ENCODE measurements around the gene S100A14. TPM values are rescaled to one million over a fixed set of nuclear protein-coding genes. Genes with fewer than 3 reads are reported as not detected.
"Not testable (repeated sequence)": the region's sequence is repeated elsewhere in the genome, so short reads cannot be mapped to it uniquely, and the experiment has no call there.

The S100A14 gene
- total and polyA plus RNA-seq, 4 donors, result 1.7 to 4.4 (median 3.3) TPM

DNA sequence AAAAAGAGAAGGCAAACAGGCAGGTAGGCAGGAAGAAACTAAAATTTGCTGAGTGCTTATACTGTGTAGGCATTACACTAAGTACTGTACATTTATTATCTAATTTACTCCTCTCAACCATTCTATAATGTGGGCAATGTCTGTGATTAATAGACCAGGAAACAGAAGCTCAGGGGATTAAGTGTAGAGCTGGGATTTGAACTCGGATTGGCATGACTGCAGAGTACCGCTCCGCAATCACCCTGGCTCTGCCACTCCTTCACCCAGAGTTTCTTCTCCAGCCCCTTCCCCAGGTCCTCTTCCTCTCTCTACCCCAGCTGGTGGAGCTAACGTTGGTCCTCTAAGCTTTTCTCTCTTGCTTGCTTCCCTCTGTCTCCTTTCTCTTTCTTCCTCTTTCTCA is 39.0 kb downstream of the S100A14 start:
- WGBS, result 71% methylated on average over 4 of the region's 4 CpGs
- H3K27ac ChIP-seq (ENCODE audit: low read depth in 1 of 2, low read length in 2 of 2), result no peak overlapping the region
- H3K27me3 ChIP-seq (ENCODE audit: control insufficient read depth in 4 of 4, insufficient read depth in 4 of 4, low read length in 3 of 4), result no peaks in the 10 kb centered on the region
- no peaks in the 10 kb centered on the region for H3K9me3 ChIP-seq (ENCODE audit: control insufficient read depth in 4 of 4, low read length in 3 of 4)
- peaks cover 0 to 2% (median 0%) of the 10 kb centered on the region in 4 donors for H3K4me1 ChIP-seq (ENCODE audit: control insufficient read depth in 4 of 4, insufficient read depth in 4 of 4, low read length in 3 of 4)
- no peak for DNase-seq (ENCODE audit: low spot score)
- TF ChIP-seq GABPA (IDR thresholded peaks at IDR 0.05 in 1 of 2, conservative IDR thresholded peaks at IDR 0.05 in 1 of 2), result no peak
- no peak for TF ChIP-seq RXRA (IDR thresholded peaks at IDR 0.05)
- TF ChIP-seq JUND (IDR thresholded peaks at IDR 0.05), result no peak
- no peak for TF ChIP-seq RAD21 (IDR thresholded peaks at IDR 0.05)
- TF ChIP-seq HNF4A (conservative IDR thresholded peaks at IDR 0.05), result no peak
- TF ChIP-seq HNF4G (IDR thresholded peaks at IDR 0.05), result no peak
- TF ChIP-seq, protein P1, sequence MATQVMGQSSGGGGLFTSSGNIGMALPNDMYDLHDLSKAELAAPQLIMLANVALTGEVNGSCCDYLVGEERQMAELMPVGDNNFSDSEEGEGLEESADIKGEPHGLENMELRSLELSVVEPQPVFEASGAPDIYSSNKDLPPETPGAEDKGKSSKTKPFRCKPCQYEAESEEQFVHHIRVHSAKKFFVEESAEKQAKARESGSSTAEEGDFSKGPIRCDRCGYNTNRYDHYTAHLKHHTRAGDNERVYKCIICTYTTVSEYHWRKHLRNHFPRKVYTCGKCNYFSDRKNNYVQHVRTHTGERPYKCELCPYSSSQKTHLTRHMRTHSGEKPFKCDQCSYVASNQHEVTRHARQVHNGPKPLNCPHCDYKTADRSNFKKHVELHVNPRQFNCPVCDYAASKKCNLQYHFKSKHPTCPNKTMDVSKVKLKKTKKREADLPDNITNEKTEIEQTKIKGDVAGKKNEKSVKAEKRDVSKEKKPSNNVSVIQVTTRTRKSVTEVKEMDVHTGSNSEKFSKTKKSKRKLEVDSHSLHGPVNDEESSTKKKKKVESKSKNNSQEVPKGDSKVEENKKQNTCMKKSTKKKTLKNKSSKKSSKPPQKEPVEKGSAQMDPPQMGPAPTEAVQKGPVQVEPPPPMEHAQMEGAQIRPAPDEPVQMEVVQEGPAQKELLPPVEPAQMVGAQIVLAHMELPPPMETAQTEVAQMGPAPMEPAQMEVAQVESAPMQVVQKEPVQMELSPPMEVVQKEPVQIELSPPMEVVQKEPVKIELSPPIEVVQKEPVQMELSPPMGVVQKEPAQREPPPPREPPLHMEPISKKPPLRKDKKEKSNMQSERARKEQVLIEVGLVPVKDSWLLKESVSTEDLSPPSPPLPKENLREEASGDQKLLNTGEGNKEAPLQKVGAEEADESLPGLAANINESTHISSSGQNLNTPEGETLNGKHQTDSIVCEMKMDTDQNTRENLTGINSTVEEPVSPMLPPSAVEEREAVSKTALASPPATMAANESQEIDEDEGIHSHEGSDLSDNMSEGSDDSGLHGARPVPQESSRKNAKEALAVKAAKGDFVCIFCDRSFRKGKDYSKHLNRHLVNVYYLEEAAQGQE (IDR thresholded peaks at IDR 0.05), result no peak
- TF ChIP-seq, protein P2, sequence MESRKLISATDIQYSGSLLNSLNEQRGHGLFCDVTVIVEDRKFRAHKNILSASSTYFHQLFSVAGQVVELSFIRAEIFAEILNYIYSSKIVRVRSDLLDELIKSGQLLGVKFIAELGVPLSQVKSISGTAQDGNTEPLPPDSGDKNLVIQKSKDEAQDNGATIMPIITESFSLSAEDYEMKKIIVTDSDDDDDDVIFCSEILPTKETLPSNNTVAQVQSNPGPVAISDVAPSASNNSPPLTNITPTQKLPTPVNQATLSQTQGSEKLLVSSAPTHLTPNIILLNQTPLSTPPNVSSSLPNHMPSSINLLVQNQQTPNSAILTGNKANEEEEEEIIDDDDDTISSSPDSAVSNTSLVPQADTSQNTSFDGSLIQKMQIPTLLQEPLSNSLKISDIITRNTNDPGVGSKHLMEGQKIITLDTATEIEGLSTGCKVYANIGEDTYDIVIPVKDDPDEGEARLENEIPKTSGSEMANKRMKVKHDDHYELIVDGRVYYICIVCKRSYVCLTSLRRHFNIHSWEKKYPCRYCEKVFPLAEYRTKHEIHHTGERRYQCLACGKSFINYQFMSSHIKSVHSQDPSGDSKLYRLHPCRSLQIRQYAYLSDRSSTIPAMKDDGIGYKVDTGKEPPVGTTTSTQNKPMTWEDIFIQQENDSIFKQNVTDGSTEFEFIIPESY (IDR thresholded peaks at IDR 0.05), result no peak
- TF ChIP-seq, protein P3, sequence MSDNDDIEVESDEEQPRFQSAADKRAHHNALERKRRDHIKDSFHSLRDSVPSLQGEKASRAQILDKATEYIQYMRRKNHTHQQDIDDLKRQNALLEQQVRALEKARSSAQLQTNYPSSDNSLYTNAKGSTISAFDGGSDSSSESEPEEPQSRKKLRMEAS (IDR thresholded peaks at IDR 0.05), result no peak
- TF ChIP-seq, protein P4, sequence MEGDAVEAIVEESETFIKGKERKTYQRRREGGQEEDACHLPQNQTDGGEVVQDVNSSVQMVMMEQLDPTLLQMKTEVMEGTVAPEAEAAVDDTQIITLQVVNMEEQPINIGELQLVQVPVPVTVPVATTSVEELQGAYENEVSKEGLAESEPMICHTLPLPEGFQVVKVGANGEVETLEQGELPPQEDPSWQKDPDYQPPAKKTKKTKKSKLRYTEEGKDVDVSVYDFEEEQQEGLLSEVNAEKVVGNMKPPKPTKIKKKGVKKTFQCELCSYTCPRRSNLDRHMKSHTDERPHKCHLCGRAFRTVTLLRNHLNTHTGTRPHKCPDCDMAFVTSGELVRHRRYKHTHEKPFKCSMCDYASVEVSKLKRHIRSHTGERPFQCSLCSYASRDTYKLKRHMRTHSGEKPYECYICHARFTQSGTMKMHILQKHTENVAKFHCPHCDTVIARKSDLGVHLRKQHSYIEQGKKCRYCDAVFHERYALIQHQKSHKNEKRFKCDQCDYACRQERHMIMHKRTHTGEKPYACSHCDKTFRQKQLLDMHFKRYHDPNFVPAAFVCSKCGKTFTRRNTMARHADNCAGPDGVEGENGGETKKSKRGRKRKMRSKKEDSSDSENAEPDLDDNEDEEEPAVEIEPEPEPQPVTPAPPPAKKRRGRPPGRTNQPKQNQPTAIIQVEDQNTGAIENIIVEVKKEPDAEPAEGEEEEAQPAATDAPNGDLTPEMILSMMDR (IDR thresholded peaks at IDR 0.05; ENCODE audit: low read depth, low read length, missing input control), result no peak
- no peak overlapping the region for H3K4me3 ChIP-seq (ENCODE audit: low read depth in 1 of 3, low read length in 3 of 3)
- H3K9ac ChIP-seq (ENCODE audit: low read depth in 1 of 2, low read length in 2 of 2), result no peak overlapping the region
- H3K36me3 ChIP-seq (ENCODE audit: control insufficient read depth in 4 of 4, insufficient read depth in 3 of 4, low read depth in 1 of 4, low read length in 3 of 4), result no peaks in the 10 kb centered on the region

DNA sequence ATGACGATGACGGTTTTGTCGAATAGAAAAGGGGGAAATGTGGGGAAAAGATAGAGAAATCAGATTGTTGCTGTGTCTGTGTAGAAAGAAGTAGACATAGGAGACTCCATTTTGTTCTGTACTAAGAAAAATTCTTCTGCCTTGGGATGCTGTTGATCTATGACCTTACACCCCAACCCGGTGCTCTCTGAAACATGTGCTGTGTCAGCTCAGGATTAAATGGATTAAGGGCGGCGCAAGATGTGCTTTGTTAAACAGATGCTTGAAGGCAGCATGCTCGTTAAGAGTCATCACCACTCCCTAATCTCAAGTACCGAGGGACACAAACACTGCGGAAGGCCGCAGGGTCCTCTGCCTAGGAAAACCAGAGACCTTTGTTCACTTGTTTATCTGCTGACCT is 40.6 kb downstream of the S100A14 start:
- not testable (repeated sequence) for H3K9me3 ChIP-seq (ENCODE audit: control insufficient read depth in 4 of 4, low read length in 3 of 4); H3K27me3 ChIP-seq (ENCODE audit: control insufficient read depth in 4 of 4, insufficient read depth in 4 of 4, low read length in 3 of 4); H3K4me1 ChIP-seq (ENCODE audit: control insufficient read depth in 4 of 4, insufficient read depth in 4 of 4, low read length in 3 of 4); H3K4me3 ChIP-seq (ENCODE audit: low read depth in 1 of 3, low read length in 3 of 3); H3K27ac ChIP-seq (ENCODE audit: low read depth in 1 of 2, low read length in 2 of 2); H3K9ac ChIP-seq (ENCODE audit: low read depth in 1 of 2, low read length in 2 of 2); DNase-seq (ENCODE audit: low spot score); H3K36me3 ChIP-seq (ENCODE audit: control insufficient read depth in 4 of 4, insufficient read depth in 3 of 4, low read depth in 1 of 4, low read length in 3 of 4)
- WGBS, result 92% methylated on average over 10 of the region's 10 CpGs

DNA sequence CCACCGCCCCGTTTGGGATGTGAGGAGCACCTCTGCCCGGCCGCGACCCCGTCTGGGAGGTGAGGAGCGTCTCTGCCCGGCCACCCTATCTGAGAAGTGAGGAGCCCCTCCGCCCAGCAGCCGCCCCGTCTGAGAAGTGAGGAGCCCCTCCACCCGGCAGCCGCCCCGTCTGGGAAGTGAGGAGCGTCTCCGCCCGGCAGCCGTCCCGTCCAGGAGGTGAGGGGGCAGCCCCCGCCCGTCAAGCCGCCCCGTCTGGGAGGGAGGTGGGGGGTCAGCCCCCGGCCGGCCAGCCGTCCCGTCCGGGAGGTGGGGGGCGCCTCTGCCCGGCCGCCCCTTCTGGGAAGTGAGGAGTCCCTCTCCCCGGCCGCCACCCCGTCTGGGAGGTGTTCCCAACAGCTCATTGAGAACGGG is 41.0 kb downstream of the S100A14 start:
- H3K27me3 ChIP-seq (ENCODE audit: control insufficient read depth in 4 of 4, insufficient read depth in 4 of 4, low read length in 3 of 4); H3K9ac ChIP-seq (ENCODE audit: low read depth in 1 of 2, low read length in 2 of 2); H3K36me3 ChIP-seq (ENCODE audit: control insufficient read depth in 4 of 4, insufficient read depth in 3 of 4, low read depth in 1 of 4, low read length in 3 of 4); H3K4me1 ChIP-seq (ENCODE audit: control insufficient read depth in 4 of 4, insufficient read depth in 4 of 4, low read length in 3 of 4); H3K27ac ChIP-seq (ENCODE audit: low read depth in 1 of 2, low read length in 2 of 2); DNase-seq (ENCODE audit: low spot score); H3K4me3 ChIP-seq (ENCODE audit: low read depth in 1 of 3, low read length in 3 of 3); H3K9me3 ChIP-seq (ENCODE audit: control insufficient read depth in 4 of 4, low read length in 3 of 4): not testable (repeated sequence)
- WGBS, result 96% methylated on average over 35 of the region's 35 CpGs
